K562 (cell line): ENCODE data around the gene TUBB1. TPM values are rescaled to one million over a fixed set of nuclear protein-coding genes. Genes with fewer than 3 reads are reported as not detected.
A peak's percentile ranks its signal among the peaks of the same experiment; 100 is the strongest.

ENCODE experiments used
- BCL6 ChIP-seq: fragments of 250-450 bp; sonication (Bioruptor Pico); IDR thresholded peaks from 2 replicates; pipeline ENCODE4 v1.4.0; 2020
- ESRRA ChIP-seq: fragments of 450-650 bp; IDR thresholded peaks from 2 replicates; pipeline ENCODE4 v1.6.1; 2014; ENCODE audit warnings: low read depth, mild to moderate bottlenecking, moderate library complexity, borderline replicate concordance
- FOXK2 ChIP-seq, 2 experiments: fragments of 450-650 bp; IDR thresholded peaks in 1 of 2; conservative IDR thresholded peaks in 1 of 2; 2 replicates each; pipeline ENCODE4 v1.6.1; 2016; ENCODE audit warnings: low read depth in 2 of 2, mild to moderate bottlenecking in 1 of 2
- GTF2B ChIP-seq: IDR thresholded peaks from 2 replicates; pipeline ENCODE4 v1.6.1; 2011; ENCODE audit not compliant: insufficient read length; ENCODE audit errors: extremely low read depth
- HDAC1 ChIP-seq, 2 experiments: fragments of 450-650 bp; IDR thresholded peaks; 2 replicates each; pipeline ENCODE4 v1.6.1; 2016 to 2017; ENCODE audit warnings: inconsistent platforms in 1 of 2, mild to moderate bottlenecking in 1 of 2, moderate library complexity in 1 of 2
- HDGF ChIP-seq: fragments of 450-650 bp; IDR thresholded peaks from 2 replicates; pipeline ENCODE4 v1.6.1; 2016
- HMBOX1 ChIP-seq: sonication (generic); IDR thresholded peaks from 2 replicates; pipeline ENCODE4 v1.6.1; 2016
- JUND ChIP-seq, 2 experiments: IDR thresholded peaks; 2 replicates in 1 of 2; 3 replicates in 1 of 2; pipeline ENCODE4 v1.6.1; 2011; ENCODE audit warnings: borderline replicate concordance in 2 of 2, low read depth in 2 of 2, low read length in 2 of 2, improper control_type of control experiment in 1 of 2, missing biosample characterization in 1 of 2, missing genetic modification characterization in 1 of 2, missing genetic modification reagents in 1 of 2
- NRF1 ChIP-seq, 2 experiments: fragments of 450-650 bp; IDR thresholded peaks in 1 of 2; conservative IDR thresholded peaks in 1 of 2; 2 replicates each; pipeline ENCODE4 v1.6.1; 2014; ENCODE audit warnings: mild to moderate bottlenecking in 2 of 2
- PRDM10 ChIP-seq: fragments of 450-650 bp; IDR thresholded peaks from 2 replicates; pipeline ENCODE4 v1.6.1; 2018; ENCODE audit not compliant: partially characterized antibody
- RBFOX2 ChIP-seq: fragments of 200-400 bp; formaldehyde crosslinking; IDR thresholded peaks from 2 replicates; pipeline ENCODE4 v1.6.1; 2017; ENCODE audit warnings: low read depth, mild to moderate bottlenecking, low read length, moderate library complexity
- SAP30 ChIP-seq: fragments of 200-600 bp; sonication (generic); IDR thresholded peaks from 2 replicates; pipeline ENCODE4 v1.6.1; 2012; ENCODE audit warnings: borderline replicate concordance, low read depth, mild to moderate bottlenecking, moderate library complexity, low read length, control low read depth, inconsistent platforms; ENCODE audit not compliant: insufficient read depth, poor library complexity, severe bottlenecking
- SMARCA4 ChIP-seq: fragments of 450-650 bp; IDR thresholded peaks from 2 replicates; pipeline ENCODE4 v1.6.1; 2016
- SUPT5H ChIP-seq: fragments of 450-650 bp; IDR thresholded peaks from 2 replicates; pipeline ENCODE4 v1.6.1; 2016
- TAF1 ChIP-seq: IDR thresholded peaks from 2 replicates; pipeline ENCODE4 v1.6.1; 2011; ENCODE audit warnings: mild to moderate bottlenecking, low read length, moderate library complexity; ENCODE audit not compliant: insufficient read depth, control insufficient read depth, severe bottlenecking; ENCODE audit errors: extremely low read depth
- TBP ChIP-seq: optimal IDR thresholded peaks from 2 replicates; pipeline ENCODE3; 2011; ENCODE audit warnings: low read depth, low read length, improper control_type of control experiment
- TRIM24 ChIP-seq, 2 experiments: fragments of 450-650 bp; IDR thresholded peaks; 2 replicates each; pipeline ENCODE4 v1.6.1; 2016
- TSC22D4 ChIP-seq: fragments of 450-650 bp; IDR thresholded peaks from 2 replicates; pipeline ENCODE4 v1.6.1; 2016; ENCODE audit warnings: missing genetic modification characterization, missing biosample characterization, control low read depth
- YY1 ChIP-seq, 3 experiments: IDR thresholded peaks; 2 replicates each; pipeline ENCODE4 v1.6.1; 2011; ENCODE audit warnings: low read length in 2 of 3, mild to moderate bottlenecking in 2 of 3, moderate library complexity in 2 of 3, borderline replicate concordance in 1 of 3, control low read depth in 1 of 3, low read depth in 1 of 3; ENCODE audit not compliant: insufficient read depth in 3 of 3, insufficient replicate concordance in 2 of 3, control insufficient read depth in 1 of 3, insufficient read length in 1 of 3; ENCODE audit errors: extremely low read depth in 1 of 3
- ZKSCAN8 ChIP-seq: fragments of 200-800 bp; sonication (Bioruptor generic); IDR thresholded peaks from 2 replicates; pipeline ENCODE4 v1.6.1; 2016; ENCODE audit warnings: missing genetic modification characterization, missing compliant biosample characterization
- ZNF830 ChIP-seq: fragments of 250-450 bp; sonication (Bioruptor Pico); IDR thresholded peaks from 2 replicates; pipeline ENCODE4 v1.5.0; 2021; ENCODE audit warnings: mild to moderate bottlenecking
- polyA plus RNA-seq, 8 experiments: library from polyadenylated mRNA; depleted of rRNA in 4 of 8; stranded (reverse) in 5 of 8; unstranded in 3 of 8; fragments of >200 nt; fragmentation: Nextera tagmentation in 2 of 8; fragmentation: Illumina TruSeq in 1 of 8; extraction: Ambion mirVana in 2 of 8; extraction: Trizol in 1 of 8; gene quantifications; 2 replicates each; pipeline versions ENCODE4 v1.2.1 to v1.2.3, GENCODE V29; 2011 to 2014; ENCODE audit warnings: inconsistent platforms in 1 of 8, missing spikeins in 1 of 8
- total RNA-seq, 7 experiments: library from RNA; depleted of rRNA in 6 of 7; stranded (reverse); fragments of >200 nt in 6 of 7; fragmentation: Illumina TruSeq in 2 of 7; extraction: Trizol in 2 of 7; gene quantifications; 2 replicates each; pipeline versions ENCODE4 v1.2.1 to v1.2.3, GENCODE V29; 2011 to 2021; ENCODE audit warnings: low replicate concordance in 1 of 7

TUBB1 gene
- total and polyA plus RNA-seq, 9 of the 15 experiments (the other 6 are each of a cell fraction or from before 2014, with no cell fraction given), result 1.5 to 3.9 (median 2.4) TPM

- peak; percentile 32; the same call in 1 of the 2 replicates for TF ChIP-seq JUND (IDR thresholded peaks at IDR 0.05; ENCODE audit: borderline replicate concordance, low read depth, low read length)
- no peak for TF ChIP-seq JUND (tag; IDR thresholded peaks at IDR 0.05; ENCODE audit: borderline replicate concordance, low read depth, low read length)
- no peak for TF ChIP-seq NRF1 (conservative IDR thresholded peaks at IDR 0.05 in 1 of 2, IDR thresholded peaks at IDR 0.05 in 1 of 2)
- no peak for TF ChIP-seq ZNF830 (CRISPR knock-in tag)
- TF ChIP-seq SAP30, result no peak
- TF ChIP-seq FOXK2 (conservative IDR thresholded peaks at IDR 0.05 in 1 of 2, IDR thresholded peaks at IDR 0.05 in 1 of 2; ENCODE audit: low read depth in 2 of 2), result peak in 1 of 2 experiments; percentile 85; a peak in 2 of 4 replicates
- TF ChIP-seq HDAC1 (IDR thresholded peaks at IDR 0.05), result 0 out of 4 replicates have a peak, but pooled peaks of 1 of the 2 experiments have one; percentile 23
- peak in 1 of 2 experiments; percentile 11; a peak in 1 of 4 replicates for TF ChIP-seq TRIM24 (IDR thresholded peaks at IDR 0.05)
- TF ChIP-seq HDGF, result peak; percentile 90
- TF ChIP-seq ESRRA, result peak; percentile 68
- peak; percentile 6; the same call in 1 of the 2 replicates for TF ChIP-seq SMARCA4
- TF ChIP-seq SUPT5H, result peak; percentile 59
- TF ChIP-seq GTF2B, result no peak
- TF ChIP-seq ZKSCAN8 (CRISPR knock-in tag), result no peak
- TF ChIP-seq HMBOX1, result peak; percentile 87
- TF ChIP-seq YY1 (IDR thresholded peaks at IDR 0.05; ENCODE audit: borderline replicate concordance in 1 of 3, control insufficient read depth in 1 of 3, extremely low read depth in 1 of 3, insufficient read depth in 3 of 3, insufficient read length in 1 of 3, insufficient replicate concordance in 2 of 3, low read depth in 1 of 3, low read length in 2 of 3), result peak in 1 of 3 experiments; percentile 29
- TF ChIP-seq BCL6 (CRISPR knock-in tag), result no peak
- TF ChIP-seq PRDM10, result peak; percentile 98
- TF ChIP-seq RBFOX2, result 0 out of 2 replicates have a peak, but pooled peaks have one; percentile 21
- no peak for TF ChIP-seq TSC22D4 (tag)
- peak; percentile 7 for TF ChIP-seq TBP
- peak; percentile 26 for TF ChIP-seq TAF1
These were observed 36.7 kb upstream of the TUBB1 start (continued) for GRCh38 chr20:58982406-58983114.
